MCF 10A (cell line): ENCODE data around the gene MTMR3. TPM values are rescaled to one million over a fixed set of nuclear protein-coding genes. Genes with fewer than 3 reads are reported as not detected.
"Not testable (repeated sequence)": the region's sequence is repeated elsewhere in the genome, so short reads cannot be mapped to it uniquely, and the experiment has no call there.

Experiments
- BruUV-seq: library from RNA; stranded (reverse); fragments of 400-500 nt; replicated peaks from 2 replicates; lab custom pipeline; 2021; lab: Mats Ljungman, UMichigan
- CTCF ChIA-PET: fragments of 300-600 bp; sonication (Branson Sonifier 250); formaldehyde crosslinking; extraction: SDS; loops from one replicate; lab custom pipeline; 2021; ENCODE audit warnings: antibody characterized with exemption, inconsistent platforms; lab: Yijun Ruan, JAX
- POLR2A ChIA-PET: fragments of 300-600, 350-650 bp; sonication (Branson Sonifier 250); formaldehyde crosslinking; extraction: SDS; loops from one replicate; lab custom pipeline; 2020; ENCODE audit warnings: antibody characterized with exemption, inconsistent platforms; lab: Yijun Ruan, JAX
- DNase-seq: peaks from one replicate; pipeline ENCODE4 v3.0.0-alpha.2; 2018; ENCODE audit not compliant: unreplicated experiment
- H3K27ac Mint-ChIP-seq: one replicate; pipeline ENCODE4 v1.8.0; 2022; ENCODE audit warnings: mild to moderate bottlenecking, low read depth, mixed read lengths; ENCODE audit not compliant: unreplicated experiment
- H3K27me3 Mint-ChIP-seq: one replicate; pipeline ENCODE4 v1.8.0; 2022; ENCODE audit warnings: mixed read lengths; ENCODE audit not compliant: insufficient read depth, unreplicated experiment
- H3K36me3 Mint-ChIP-seq: one replicate; pipeline ENCODE4 v1.8.0; 2022; ENCODE audit warnings: mild to moderate bottlenecking, moderate library complexity, mixed read lengths; ENCODE audit not compliant: insufficient read depth, unreplicated experiment
- H3K4me1 Mint-ChIP-seq: one replicate; pipeline ENCODE4 v1.8.0; 2022; ENCODE audit warnings: mixed read lengths; ENCODE audit not compliant: insufficient read depth, unreplicated experiment
- H3K4me3 Mint-ChIP-seq: one replicate; pipeline ENCODE4 v1.8.0; 2022; ENCODE audit warnings: mild to moderate bottlenecking, moderate library complexity, mixed read lengths; ENCODE audit not compliant: unreplicated experiment
- H3K9me3 Mint-ChIP-seq: one replicate; pipeline ENCODE4 v1.8.0; 2022; ENCODE audit warnings: mixed read lengths; ENCODE audit not compliant: unreplicated experiment
- CTCF ChIP-seq: fragments of 200-600 bp; IDR thresholded peaks from one replicate; pipeline ENCODE4 v1.8.0; 2022; ENCODE audit warnings: antibody characterized with exemption, mild to moderate bottlenecking; ENCODE audit not compliant: unreplicated experiment
- intact Hi-C: fragments of 100-400 bp; cut with micrococcal nuclease; formaldehyde crosslinking; loops from 2 replicates; pipeline ENCODE4 v1.14.1; 2022
- total RNA-seq: library from RNA; stranded (reverse); gene quantifications from 2 replicates; pipeline ENCODE4 v1.2.3, GENCODE V29; 2022

Gene MTMR3
- total RNA-seq, 1 experiment from 2014 or later: 34.4 TPM

GRCh38 chr22:29973269-29973668, 90.3 kb downstream of the MTMR3 start:
- intact Hi-C loops: no loop called here
- CTCF ChIA-PET: interaction anchor here (0.6 to 0.9 kb wide), 2 partner anchors 19 to 32 kb away, joined by 3 read pairs; no protein-coding TSS in a partner anchor

GRCh38 chr22:29973680-29974079, 90.7 kb downstream of the MTMR3 start:
- H3K27ac Mint-ChIP-seq, H3K9me3 Mint-ChIP-seq, BruUV-seq, H3K27me3 Mint-ChIP-seq, intact Hi-C loops, H3K4me3 Mint-ChIP-seq, H3K4me1 Mint-ChIP-seq, POLR2A ChIA-PET, DNase-seq: not testable (repeated sequence)
- CTCF ChIA-PET: interaction anchor here (0.6 to 0.9 kb wide), 3 partner anchors 19 to 31 kb away, joined by 3 read pairs; no protein-coding TSS in a partner anchor
- H3K36me3 Mint-ChIP-seq: peaks cover 17% of the 10 kb centered on the region

More at GRCh38 chr22:29973269-29973668, 90.3 kb downstream of the MTMR3 start:
- no TSS peak for BruUV-seq
- H3K27me3 Mint-ChIP-seq: no peaks in the 10 kb centered on the region
- no peaks in the 10 kb centered on the region for H3K9me3 Mint-ChIP-seq
- TF ChIP-seq CTCF: no peak
- DNase-seq: no peak
- no peaks in the 10 kb centered on the region for H3K4me1 Mint-ChIP-seq
- no peak overlapping the region for H3K4me3 Mint-ChIP-seq
- POLR2A ChIA-PET: no interaction called here
- peaks cover 14% of the 10 kb centered on the region for H3K36me3 Mint-ChIP-seq
- H3K27ac Mint-ChIP-seq: no peak overlapping the region

GRCh38 chr22:29975494-29975893, 92.5 kb downstream of the MTMR3 start:
- no TSS peak for BruUV-seq
- H3K36me3 Mint-ChIP-seq: peaks cover 30% of the 10 kb centered on the region
- no peaks in the 10 kb centered on the region for H3K27me3 Mint-ChIP-seq
- DNase-seq: no peak
- H3K9me3 Mint-ChIP-seq: no peaks in the 10 kb centered on the region
- no peak for TF ChIP-seq CTCF
- H3K4me1 Mint-ChIP-seq: no peaks in the 10 kb centered on the region
- no peak overlapping the region for H3K4me3 Mint-ChIP-seq
- CTCF ChIA-PET: no interaction called here
- H3K27ac Mint-ChIP-seq: no peak overlapping the region
- POLR2A ChIA-PET: interaction anchor here (0.7 kb wide), 1 partner anchor 90 kb away, joined by 4 read pairs; no protein-coding TSS in a partner anchor
- intact Hi-C loops: no loop called here

GRCh38 chr22:29977107-29977506, 94.1 kb downstream of the MTMR3 start:
- no peak overlapping the region for H3K4me3 Mint-ChIP-seq
- DNase-seq: no peak
- BruUV-seq: no TSS peak
- POLR2A ChIA-PET: interaction anchor here (0.6 to 1.2 kb wide), 3 partner anchors 64 to 104 kb away, joined by 3 to 4 read pairs (median 3); no protein-coding TSS in a partner anchor
- H3K27ac Mint-ChIP-seq: no peak overlapping the region
- no peaks in the 10 kb centered on the region for H3K9me3 Mint-ChIP-seq
- no peaks in the 10 kb centered on the region for H3K4me1 Mint-ChIP-seq
- TF ChIP-seq CTCF: no peak
- CTCF ChIA-PET: no interaction called here
- H3K27me3 Mint-ChIP-seq: no peaks in the 10 kb centered on the region
- peaks cover 35% of the 10 kb centered on the region for H3K36me3 Mint-ChIP-seq
- intact Hi-C loops: no loop called here
